Neural cell (in vitro differentiated cells): ENCODE data around the gene TBC1D23. TPM values are rescaled to one million over a fixed set of nuclear protein-coding genes. Genes with fewer than 3 reads are reported as not detected.

Source experiments
- H2AFZ ChIP-seq: fragments of 200-600, 300-800 bp; sonication (generic), shearing (Covaris generic); 2 replicates; pipeline ENCODE4 v1.6.0; 2014; ENCODE audit warnings: low read depth, mild to moderate bottlenecking, antibody characterized with exemption, low read length, moderate library complexity
- H3F3A ChIP-seq: fragments of 200-600 bp; shearing (Covaris generic); 2 replicates; pipeline ENCODE4 v1.6.1; 2016; ENCODE audit warnings: mild to moderate bottlenecking, moderate library complexity, mixed read lengths, antibody characterized with exemption, low read length; ENCODE audit not compliant: insufficient read depth, poor library complexity, severe bottlenecking
- H3K27ac ChIP-seq: fragments of 200-600, 300-800 bp; sonication (generic), shearing (Covaris generic); 2 replicates; pipeline ENCODE4 v1.5.1; 2014; ENCODE audit warnings: mild to moderate bottlenecking, low read length, moderate library complexity
- H3K27me3 ChIP-seq: fragments of 300-800, 200-600 bp; sonication (generic), shearing (Covaris generic); 2 replicates; pipeline ENCODE4 v1.6.0; 2014; ENCODE audit warnings: mild to moderate bottlenecking, low read depth, low read length, moderate library complexity; ENCODE audit not compliant: insufficient read depth
- H3K36me3 ChIP-seq: fragments of 300-800, 200-600 bp; sonication (generic), shearing (Covaris generic); 2 replicates; pipeline ENCODE4 v1.5.1; 2014; ENCODE audit warnings: mild to moderate bottlenecking, antibody characterized with exemption, low read length, moderate library complexity; ENCODE audit not compliant: insufficient read depth
- H3K4me2 ChIP-seq: fragments of 300-800, 200-600 bp; sonication (generic), shearing (Covaris generic); 2 replicates; pipeline ENCODE4 v1.6.0; 2014; ENCODE audit warnings: mild to moderate bottlenecking, low read length
- H3K4me3 ChIP-seq: fragments of 300-800, 200-600 bp; sonication (generic), shearing (Covaris generic); 2 replicates; pipeline ENCODE4 v1.5.1; 2014; ENCODE audit warnings: mild to moderate bottlenecking, low read length, moderate library complexity
- H3K79me2 ChIP-seq: fragments of 200-600 bp; shearing (Covaris generic); replicated peaks from 2 replicates; pipeline ENCODE4 v1.6.0; 2014; ENCODE audit warnings: mild to moderate bottlenecking, low read length, moderate library complexity; ENCODE audit not compliant: insufficient read depth
- H3K9ac ChIP-seq: fragments of 300-800, 200-600 bp; sonication (generic), shearing (Covaris generic); 2 replicates; pipeline ENCODE4 v1.6.1; 2016; ENCODE audit warnings: mild to moderate bottlenecking, low read length, mixed read lengths
- H3K9me2 ChIP-seq: fragments of 200-600 bp; shearing (Covaris generic); 2 replicates; pipeline ENCODE4 v1.6.1; 2016; ENCODE audit warnings: mild to moderate bottlenecking, low read length, mixed read lengths; ENCODE audit not compliant: insufficient read depth
- H3K9me3 ChIP-seq: fragments of 200-600, 300-800 bp; sonication (generic), shearing (Covaris generic); 2 replicates; pipeline ENCODE4 v1.6.1; 2016; ENCODE audit warnings: mild to moderate bottlenecking, mixed run types, low read length, moderate library complexity, mixed read lengths
- H4K20me1 ChIP-seq: fragments of 200-600 bp; shearing (Covaris generic); 2 replicates; pipeline ENCODE4 v1.6.1; 2016; ENCODE audit warnings: mild to moderate bottlenecking, mixed run types; ENCODE audit not compliant: insufficient read depth
- CTCF ChIP-seq: fragments of 450-650 bp; IDR thresholded peaks from 2 replicates; pipeline ENCODE4 v1.5.1; 2014; ENCODE audit warnings: antibody characterized with exemption, mild to moderate bottlenecking, moderate library complexity; ENCODE audit not compliant: poor library complexity, severe bottlenecking
- EP300 ChIP-seq: fragments of 450-650 bp; conservative IDR thresholded peaks from 2 replicates; pipeline ENCODE4 v1.6.1; 2014; ENCODE audit warnings: antibody characterized with exemption, mild to moderate bottlenecking, moderate library complexity; ENCODE audit not compliant: poor library complexity, severe bottlenecking
- EZH2 ChIP-seq: fragments of 200-600, 300-800 bp; shearing (Covaris generic), sonication (generic); IDR thresholded peaks from 2 replicates; pipeline ENCODE4 v1.6.1; 2014; ENCODE audit warnings: antibody characterized with exemption, low read length, borderline replicate concordance, mild to moderate bottlenecking; ENCODE audit not compliant: insufficient read depth, poor library complexity, severe bottlenecking
- MXI1 ChIP-seq: fragments of 450-650 bp; conservative IDR thresholded peaks from 2 replicates; pipeline ENCODE4 v1.6.1; 2014; ENCODE audit warnings: antibody characterized with exemption, mild to moderate bottlenecking; ENCODE audit not compliant: poor library complexity, severe bottlenecking
- POLR2AphosphoS5 ChIP-seq: IDR thresholded peaks from 2 replicates; pipeline ENCODE4 v1.6.1; 2012
- RAD21 ChIP-seq: fragments of 450-650 bp; conservative IDR thresholded peaks from 2 replicates; pipeline ENCODE4 v1.6.1; 2014; ENCODE audit warnings: antibody characterized with exemption, mild to moderate bottlenecking, moderate library complexity
- REST ChIP-seq: IDR thresholded peaks from 2 replicates; pipeline ENCODE4 v1.6.1; 2012; ENCODE audit warnings: borderline replicate concordance
- SMC3 ChIP-seq: fragments of 450-650 bp; conservative IDR thresholded peaks from 2 replicates; pipeline ENCODE4 v1.6.1; 2014; ENCODE audit warnings: antibody characterized with exemption, mild to moderate bottlenecking, moderate library complexity; ENCODE audit not compliant: poor library complexity
- TAF1 ChIP-seq: IDR thresholded peaks from 2 replicates; pipeline ENCODE4 v1.6.1; 2012; ENCODE audit warnings: low read depth
- polyA plus RNA-seq: library from polyadenylated mRNA; depleted of rRNA; stranded (reverse); fragments of >200 nt; gene quantifications from 2 replicates; pipeline ENCODE4 v1.2.3, GENCODE V29; 2014

The TBC1D23 gene
- polyA plus RNA-seq, 1 donor from 2014 or later: 51.3 TPM

DNA sequence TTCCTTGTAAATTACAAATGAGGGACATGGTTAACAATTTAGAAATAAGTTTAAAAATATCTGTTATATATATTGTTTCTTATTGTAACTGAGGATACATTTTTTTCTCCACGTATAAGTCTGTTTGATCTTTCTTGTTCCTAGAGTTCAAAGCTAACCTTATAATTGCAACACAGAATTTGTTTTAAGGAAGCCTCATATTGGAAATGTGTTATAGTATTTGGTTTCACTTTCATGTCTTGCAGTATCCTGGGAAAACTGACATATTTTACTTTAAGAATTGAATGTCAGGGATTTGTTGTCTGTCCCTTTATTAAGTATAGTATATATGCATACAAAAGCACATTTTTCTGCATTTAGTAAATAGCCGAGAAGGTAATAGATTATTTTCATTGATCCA is 50.2 kb downstream of the TBC1D23 start:
- H4K20me1 ChIP-seq: no peaks in the 10 kb centered on the region
- H3K9me2 ChIP-seq: no peaks in the 10 kb centered on the region
- H3K27me3 ChIP-seq: no peaks in the 10 kb centered on the region
- no peaks in the 10 kb centered on the region for H3K79me2 ChIP-seq
- TF ChIP-seq CTCF: no peak
- TF ChIP-seq TAF1: no peak
- no peak for TF ChIP-seq REST
- no peak for TF ChIP-seq EP300
- TF ChIP-seq RAD21: no peak
- no peak for TF ChIP-seq EZH2
- no peak for TF ChIP-seq MXI1
- TF ChIP-seq SMC3: no peak
- no peak for TF ChIP-seq POLR2AphosphoS5
- no peak overlapping the region for H3K4me3 ChIP-seq
- no peaks in the 10 kb centered on the region for H3F3A ChIP-seq
- H3K9me3 ChIP-seq: no peaks in the 10 kb centered on the region
- peaks cover 5% of the 10 kb centered on the region for H3K36me3 ChIP-seq
- no peak overlapping the region for H3K9ac ChIP-seq
- no peak overlapping the region for H3K27ac ChIP-seq
- no peak overlapping the region for H3K4me2 ChIP-seq
- H2AFZ ChIP-seq: no peak overlapping the region

GRCh38 chr3:100316641-100317069 is 55.9 kb downstream of the TBC1D23 start:
- no peak overlapping the region for H3K4me2 ChIP-seq
- H3K9ac ChIP-seq: no peak overlapping the region
- no peaks in the 10 kb centered on the region for H4K20me1 ChIP-seq
- H3F3A ChIP-seq: no peaks in the 10 kb centered on the region
- TF ChIP-seq RAD21 (peak; percentile 77), EP300 (no peak), CTCF (peak; percentile 74), SMC3 (peak; percentile 74)
- no peaks in the 10 kb centered on the region for H3K9me2 ChIP-seq
- H3K4me3 ChIP-seq: no peak overlapping the region
- no peaks in the 10 kb centered on the region for H3K79me2 ChIP-seq
- no peaks in the 10 kb centered on the region for H3K27me3 ChIP-seq
- H3K27ac ChIP-seq: no peak overlapping the region
- H3K36me3 ChIP-seq: no peaks in the 10 kb centered on the region
- H2AFZ ChIP-seq: no peak overlapping the region
- H3K9me3 ChIP-seq: no peaks in the 10 kb centered on the region
